Natural killer cell (primary cell): ENCODE measurements around the gene CRHBP. TPM values are rescaled to one million over a fixed set of nuclear protein-coding genes. Genes with fewer than 3 reads are reported as not detected.

Experiments
- ATAC-seq, 3 donors: fragments of 150-1000 bp in 2 of 3; fragments of 200-7000 bp in 1 of 3; cut with Tn5 transposase; 1 replicate in 1 of 3; 2 replicates in 2 of 3; pipeline ENCODE4 v1.10.0; 2021; ENCODE audit warnings: mild to moderate bottlenecking in 2 of 3, moderate library complexity in 2 of 3
- DNase-seq, 2 donors: peaks; one replicate each; pipeline versions ENCODE4 v3.0.0 to v3.0.0-alpha.2; 2013 to 2021; ENCODE audit warnings: mixed read lengths in 1 of 2
- H3K27ac ChIP-seq: one replicate; pipeline ENCODE4 v1.5.1; 2013; ENCODE audit warnings: mild to moderate bottlenecking, low read length
- H3K27me3 ChIP-seq: one replicate; pipeline ENCODE4 v1.6.1; 2013; ENCODE audit warnings: low read length; ENCODE audit not compliant: control insufficient read depth, insufficient read depth
- H3K36me3 ChIP-seq: one replicate; pipeline ENCODE4 v1.6.1; 2013; ENCODE audit warnings: low read length; ENCODE audit not compliant: control insufficient read depth, insufficient read depth
- H3K4me1 ChIP-seq: one replicate; pipeline ENCODE4 v1.6.1; 2013; ENCODE audit warnings: low read length; ENCODE audit not compliant: control insufficient read depth, insufficient read depth
- H3K4me3 ChIP-seq: one replicate; pipeline ENCODE4 v1.5.1; 2013; ENCODE audit warnings: low read length
- H3K9me3 ChIP-seq: one replicate; pipeline ENCODE4 v1.6.1; 2013; ENCODE audit warnings: low read length; ENCODE audit not compliant: control insufficient read depth, insufficient read depth
- H3K27ac Mint-ChIP-seq, 2 donors: one replicate each; pipeline ENCODE4 v1.8.0; 2022; ENCODE audit warnings: mild to moderate bottlenecking in 2 of 2, mixed read lengths in 2 of 2, moderate library complexity in 1 of 2
- H3K27me3 Mint-ChIP-seq, 2 donors: one replicate each; pipeline ENCODE4 v1.8.0; 2022; ENCODE audit warnings: low read depth in 2 of 2, mixed read lengths in 2 of 2
- H3K36me3 Mint-ChIP-seq: one replicate; pipeline ENCODE4 v1.8.0; 2022; ENCODE audit warnings: mixed read lengths
- H3K4me1 Mint-ChIP-seq, 2 donors: one replicate each; pipeline ENCODE4 v1.8.0; 2022; ENCODE audit warnings: mixed read lengths in 2 of 2
- H3K4me3 Mint-ChIP-seq: one replicate; pipeline ENCODE4 v1.8.0; 2022; ENCODE audit warnings: mild to moderate bottlenecking, moderate library complexity, mixed read lengths
- H3K9me3 Mint-ChIP-seq, 2 donors: one replicate each; pipeline ENCODE4 v1.8.0; 2022; ENCODE audit warnings: mixed read lengths in 2 of 2
- WGBS: methylation state at CpG from one replicate; pipeline ENCODE4 v1.1.7; 2013; ENCODE audit warnings: missing lambda C conversion rate; ENCODE audit not compliant: insufficient coverage; 5-methylcytosine and 5-hydroxymethylcytosine counted together
- intact Hi-C: fragments of 100-400 bp; cut with micrococcal nuclease; formaldehyde crosslinking; loops from one replicate; pipeline ENCODE4 v1.14.2; 2022
- total RNA-seq, 4 donors: library from RNA; stranded (reverse); fragments of 120-200 nt in 1 of 4; gene quantifications; one replicate each; pipeline versions ENCODE4 v1.2.3 to v1.2.4, GENCODE V29; 2013 to 2022
- TF ChIP-seq, protein P1 (sequence below): fragments of 200-600 bp; IDR thresholded peaks from one replicate; pipeline ENCODE4 v1.8.0; 2022; ENCODE audit warnings: antibody characterized with exemption

The CRHBP gene
- total RNA-seq, 3 donors from 2014 or later (not counting 1 experiment from before 2014, with no cell fraction given): 0.31 to 0.84 TPM; not detected in 1

DNA sequence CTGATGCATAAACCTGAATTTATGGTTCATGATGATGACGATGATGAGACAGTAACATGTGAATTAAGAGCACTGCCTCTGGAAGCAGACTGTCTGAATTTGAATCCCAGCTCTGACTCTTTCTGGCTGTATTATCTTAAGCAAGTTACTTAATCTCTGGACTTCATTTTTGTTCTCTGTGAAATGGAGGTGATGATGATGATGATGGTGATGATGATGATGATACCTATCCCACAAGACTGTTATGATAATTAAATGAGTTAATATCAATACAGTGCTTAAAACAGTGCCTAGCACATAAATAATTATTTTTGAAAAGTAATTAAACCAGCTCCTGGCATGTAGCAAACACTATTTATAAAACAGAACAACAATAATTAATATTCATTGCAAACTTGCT, 64.1 kb downstream of the CRHBP start:
- Mint-ChIP-seq H3K4me3 (no peak overlapping the region), H3K4me1 (no peaks in the 10 kb centered on the region), H3K9me3 (no peaks in the 10 kb centered on the region), H3K27me3 (peaks cover 13 to 36% of the 10 kb centered on the region in 2 donors), H3K36me3 (no peaks in the 10 kb centered on the region), H3K27ac (no peak overlapping the region)
- no peaks in the 10 kb centered on the region for H3K36me3 ChIP-seq
- H3K9me3 ChIP-seq: no peaks in the 10 kb centered on the region
- DNase-seq: no peak
- no peak overlapping the region for H3K27ac ChIP-seq
- intact Hi-C loops: no loop called here
- TF ChIP-seq, protein P1, sequence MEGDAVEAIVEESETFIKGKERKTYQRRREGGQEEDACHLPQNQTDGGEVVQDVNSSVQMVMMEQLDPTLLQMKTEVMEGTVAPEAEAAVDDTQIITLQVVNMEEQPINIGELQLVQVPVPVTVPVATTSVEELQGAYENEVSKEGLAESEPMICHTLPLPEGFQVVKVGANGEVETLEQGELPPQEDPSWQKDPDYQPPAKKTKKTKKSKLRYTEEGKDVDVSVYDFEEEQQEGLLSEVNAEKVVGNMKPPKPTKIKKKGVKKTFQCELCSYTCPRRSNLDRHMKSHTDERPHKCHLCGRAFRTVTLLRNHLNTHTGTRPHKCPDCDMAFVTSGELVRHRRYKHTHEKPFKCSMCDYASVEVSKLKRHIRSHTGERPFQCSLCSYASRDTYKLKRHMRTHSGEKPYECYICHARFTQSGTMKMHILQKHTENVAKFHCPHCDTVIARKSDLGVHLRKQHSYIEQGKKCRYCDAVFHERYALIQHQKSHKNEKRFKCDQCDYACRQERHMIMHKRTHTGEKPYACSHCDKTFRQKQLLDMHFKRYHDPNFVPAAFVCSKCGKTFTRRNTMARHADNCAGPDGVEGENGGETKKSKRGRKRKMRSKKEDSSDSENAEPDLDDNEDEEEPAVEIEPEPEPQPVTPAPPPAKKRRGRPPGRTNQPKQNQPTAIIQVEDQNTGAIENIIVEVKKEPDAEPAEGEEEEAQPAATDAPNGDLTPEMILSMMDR: no peak
- 81% methylated on average over 1 of the region's 1 CpG for WGBS
- no peak overlapping the region for H3K4me3 ChIP-seq
- no peak for ATAC-seq
- H3K27me3 ChIP-seq: no peaks in the 10 kb centered on the region
- H3K4me1 ChIP-seq: no peaks in the 10 kb centered on the region

DNA sequence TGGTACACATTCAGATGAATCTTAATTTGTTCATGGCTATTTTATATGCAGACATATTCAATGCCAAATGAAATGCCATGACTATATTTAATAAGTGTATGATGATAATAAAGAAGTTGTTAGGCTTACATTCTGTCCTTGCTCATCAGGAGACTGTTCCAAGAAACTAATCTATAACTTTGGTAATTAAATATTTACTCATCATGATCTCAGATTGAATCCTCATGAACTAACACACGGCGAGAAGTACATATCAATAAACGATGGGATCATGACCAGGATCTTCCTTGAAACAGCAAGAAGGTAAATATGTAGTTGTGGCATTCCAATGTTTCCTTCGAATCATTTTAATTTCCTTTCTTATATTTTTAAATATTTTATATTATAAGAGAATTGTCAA, 64.8 kb downstream of the CRHBP start:
- Histone ChIP-seq H3K27ac (no peak overlapping the region), H3K4me1 (no peaks in the 10 kb centered on the region), H3K27me3 (peaks cover 5% of the 10 kb centered on the region), H3K4me3 (no peak overlapping the region), H3K36me3 (no peaks in the 10 kb centered on the region), H3K9me3 (no peaks in the 10 kb centered on the region)
- Mint-ChIP-seq H3K4me3 (no peak overlapping the region), H3K27ac (no peak overlapping the region), H3K36me3 (no peaks in the 10 kb centered on the region), H3K27me3 (peaks cover 19 to 37% of the 10 kb centered on the region in 2 donors), H3K4me1 (no peaks in the 10 kb centered on the region), H3K9me3 (no peaks in the 10 kb centered on the region)
- DNase-seq (no peak), ATAC-seq (no peak)
- intact Hi-C loops: no loop called here
- TF ChIP-seq, protein P1: no peak
- WGBS: 80% methylated on average over 1 of the region's 4 CpGs

Other genes with a start within 250 kb of the CRHBP start
- 10 to 100 TPM; 43.2 to 53.9 (median 50.1) TPM for gene F2R, start 236.9 kb upstream of the CRHBP start, total RNA-seq
- gene F2RL1, start 134.0 kb upstream of the CRHBP start, total RNA-seq: under 1 TPM in 2 of 3 donors, not detected in 1; 0.29 to 0.35 TPM
- 1 to 10 TPM in 1 of 3 donors, under 1 TPM in 2; 0.60 to 3.3 (median 0.91) TPM for gene S100Z, start 103.0 kb upstream of the CRHBP start, total RNA-seq
- gene AGGF1, start 77.4 kb downstream of the CRHBP start, total RNA-seq: 10 to 100 TPM; 13.0 to 22.6 (median 15.0) TPM
- gene ZBED3, start 134.2 kb downstream of the CRHBP start, total RNA-seq: 1 to 10 TPM; 2.6 to 4.0 (median 3.2) TPM